Spleen (tissue), 7 donors: Measurements from ENCODE around the gene LY86.

Source experiments
- CTCF ChIP-seq, 11 experiments: fragments of 200-600 bp in 7 of 11; fragments of 450-650 bp in 4 of 11; sonication (generic) in 4 of 11; IDR thresholded peaks in 8 of 11; conservative IDR thresholded peaks in 3 of 11; 1 replicate in 7 of 11; 2 replicates in 4 of 11; pipeline versions ENCODE4 v1.4.0 to v1.8.0; 2016 to 2021; ENCODE audit warnings: antibody characterized with exemption in 11 of 11, inconsistent platforms in 4 of 11, mild to moderate bottlenecking in 1 of 11
- POLR2A ChIP-seq, 3 donors: fragments of 450-650 bp; IDR thresholded peaks; one replicate each; pipeline ENCODE4 v1.5.1; 2017; ENCODE audit warnings: antibody characterized with exemption in 3 of 3, mild to moderate bottlenecking in 1 of 3
- POLR2AphosphoS5 ChIP-seq, 3 donors: sonication (generic); formaldehyde crosslinking; IDR thresholded peaks; one replicate each; pipeline ENCODE4 v1.5.1; 2017; ENCODE audit warnings: antibody characterized with exemption in 3 of 3
- donor health status: DM: no; HTN: no; CAD: no; lungs with moderate emphysema.
- donor health status: DM: no; HTN: no; CAD: no.
- donor health status: DM: no; HTN: no; CAD: no.

- no peak for TF ChIP-seq POLR2A (IDR thresholded peaks at IDR 0.05)
- TF ChIP-seq CTCF (IDR thresholded peaks at IDR 0.05 in 8 of 11, conservative IDR thresholded peaks at IDR 0.05 in 3 of 11) = no peak
- no peak for TF ChIP-seq POLR2AphosphoS5 (IDR thresholded peaks at IDR 0.05)
These were observed 26.4 kb downstream of the LY86 start for GRCh38 chr6:6614983-6615349.
